Measurements from ENCODE around the gene ACAP3. TPM values are rescaled to one million over a fixed set of nuclear protein-coding genes. Genes with fewer than 3 reads are reported as not detected.
A peak's percentile ranks its signal among the peaks of the same experiment; 100 is the strongest.

ACAP3 gene
- total and polyA plus RNA-seq, 7 experiments from 2014 or later: 3.2 to 70.8 (median 55.1) TPM

DNA sequence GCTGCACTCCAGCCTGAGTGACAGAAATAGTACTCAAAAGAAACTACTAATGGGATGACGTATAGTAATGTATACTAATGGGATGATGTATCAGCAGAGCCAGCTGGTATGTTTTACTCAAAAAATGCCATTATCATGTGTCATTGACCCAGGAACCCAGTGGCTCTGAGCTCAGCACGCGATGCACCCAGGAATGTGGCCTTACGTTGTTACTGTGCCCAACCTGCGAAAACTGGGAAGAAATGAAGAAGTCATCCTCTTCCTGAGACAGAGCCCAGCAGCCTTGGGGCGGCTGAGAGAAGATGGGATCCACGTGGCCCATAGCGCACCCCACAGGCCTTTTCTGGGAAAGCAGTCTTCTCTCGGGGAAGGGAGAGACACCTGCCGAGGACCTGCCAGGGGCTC, 42.9 kb downstream of the ACAP3 start:
- DNase-seq (peak in 1 of 9 donors; percentile 18), ATAC-seq (peak; percentile 31)
- H3K27ac ChIP-seq (ENCODE audit: low read depth, low read length): no peak overlapping the region
- H3K36me3 ChIP-seq (ENCODE audit: control insufficient read depth in 2 of 3, insufficient read depth in 3 of 3, low read length in 3 of 3): peaks cover 0 to 67% (median 10%) of the 10 kb centered on the region in 3 experiments
- no peak overlapping the region for H3K4me3 ChIP-seq (ENCODE audit: low read length)
- H3K9me3 ChIP-seq (ENCODE audit: control insufficient read depth in 2 of 3, low read length in 3 of 3): no peaks in the 10 kb centered on the region
- H3K4me1 ChIP-seq (ENCODE audit: control insufficient read depth in 2 of 2, insufficient read depth in 2 of 2, low read length in 2 of 2): peaks cover 0 to 2% of the 10 kb centered on the region in 2 donors
- peak overlapping the region in 1 of 9 donors; percentile 46 for H3K27ac Mint-ChIP-seq
- POLR2A ChIA-PET: no interaction called here
- peaks cover 0 to 2% (median 0%) of the 10 kb centered on the region in 11 donors for H3K9me3 Mint-ChIP-seq
- CTCF ChIA-PET: no interaction called here
- intact Hi-C loops (cut with micrococcal nuclease): loop anchor here in 1 of 2 donors (2.0 kb wide), 1 partner anchor 142 kb away; no protein-coding TSS in a partner anchor
- peak overlapping the region in 1 of 10 donors; percentile 20 for H3K4me3 Mint-ChIP-seq
- H3K27me3 ChIP-seq (ENCODE audit: control insufficient read depth in 2 of 2, insufficient read depth in 2 of 2, low read length in 2 of 2): no peaks in the 10 kb centered on the region
- no peaks in the 10 kb centered on the region for H3K27me3 Mint-ChIP-seq
- H3K36me3 Mint-ChIP-seq: peaks cover 0 to 29% (median 5%) of the 10 kb centered on the region in 5 donors
- H3K4me1 Mint-ChIP-seq: peaks cover 10 to 33% (median 21%) of the 10 kb centered on the region in 7 donors

DNA sequence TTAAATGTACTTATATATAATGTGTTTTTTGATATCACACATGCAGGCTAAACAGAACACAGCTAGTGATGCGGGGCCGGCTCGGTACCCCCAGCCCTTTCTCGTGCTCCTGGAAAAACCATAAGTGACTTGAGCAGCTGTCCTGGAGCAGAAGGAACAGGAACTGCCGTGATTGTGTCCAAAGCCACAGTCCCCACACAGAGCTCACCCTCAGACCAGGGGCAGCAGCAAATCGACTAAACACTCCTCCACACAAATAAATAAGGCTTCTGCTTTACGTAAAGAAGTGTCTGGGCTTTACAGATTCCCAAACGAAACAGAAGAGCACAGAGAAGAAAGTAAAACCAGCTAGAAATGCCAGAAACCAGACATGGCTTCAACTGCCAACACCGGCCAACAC, 43.7 kb downstream of the ACAP3 start:
- no peaks in the 10 kb centered on the region for H3K4me1 ChIP-seq (ENCODE audit: control insufficient read depth in 2 of 2, insufficient read depth in 2 of 2, low read length in 2 of 2)
- no peaks in the 10 kb centered on the region for H3K27me3 ChIP-seq (ENCODE audit: control insufficient read depth in 2 of 2, insufficient read depth in 2 of 2, low read length in 2 of 2)
- H3K27me3 Mint-ChIP-seq: no peaks in the 10 kb centered on the region
- POLR2A ChIA-PET: no interaction called here
- H3K27ac Mint-ChIP-seq: peak overlapping the region in 1 of 9 donors; percentile 55
- DNase-seq: no peak
- ATAC-seq: no peak
- peaks cover 11 to 30% (median 20%) of the 10 kb centered on the region in 7 donors for H3K4me1 Mint-ChIP-seq
- H3K36me3 ChIP-seq (ENCODE audit: control insufficient read depth in 2 of 3, insufficient read depth in 3 of 3, low read length in 3 of 3): peaks cover 0 to 76% (median 10%) of the 10 kb centered on the region in 3 experiments
- H3K9me3 Mint-ChIP-seq: peaks cover 0 to 2% (median 0%) of the 10 kb centered on the region in 11 donors
- no peak overlapping the region for H3K4me3 ChIP-seq (ENCODE audit: low read length)
- H3K27ac ChIP-seq (ENCODE audit: low read depth, low read length): no peak overlapping the region
- H3K36me3 Mint-ChIP-seq: peaks cover 0 to 29% (median 5%) of the 10 kb centered on the region in 5 donors
- H3K4me3 Mint-ChIP-seq: no peak overlapping the region
- intact Hi-C loops (cut with micrococcal nuclease): loop anchor here in 1 of 2 donors (2.0 kb wide), 1 partner anchor 141 kb away; no protein-coding TSS in a partner anchor
- no peaks in the 10 kb centered on the region for H3K9me3 ChIP-seq (ENCODE audit: control insufficient read depth in 2 of 3, low read length in 3 of 3)
- CTCF ChIA-PET: no interaction called here

DNA sequence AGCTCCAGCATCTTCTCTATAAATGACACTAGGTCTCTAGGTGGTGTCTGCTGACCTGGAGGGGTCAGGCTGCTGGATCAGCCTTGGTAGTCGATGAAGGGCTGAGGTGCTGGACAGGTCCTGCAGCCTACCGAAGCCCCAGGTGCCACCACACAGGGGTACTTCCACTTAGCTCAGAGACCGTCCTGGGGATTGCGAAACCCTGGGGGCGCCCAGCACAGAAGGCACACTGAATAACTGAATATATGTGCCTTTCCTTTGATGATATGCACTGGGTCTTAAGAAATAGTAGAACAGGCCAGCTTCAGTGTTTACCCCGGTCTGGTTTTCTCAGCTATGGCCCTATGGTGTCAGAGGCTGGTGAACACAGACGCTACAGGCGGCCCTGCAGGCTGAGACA, 45.0 kb downstream of the ACAP3 start:
- no peaks in the 10 kb centered on the region for H3K4me1 ChIP-seq (ENCODE audit: control insufficient read depth in 2 of 2, insufficient read depth in 2 of 2, low read length in 2 of 2)
- H3K27ac ChIP-seq (ENCODE audit: low read depth, low read length): no peak overlapping the region
- H3K4me3 ChIP-seq (ENCODE audit: low read length): no peak overlapping the region
- Mint-ChIP-seq H3K36me3 (peaks cover 0 to 25% (median 5%) of the 10 kb centered on the region in 5 donors), H3K4me1 (peaks cover 12 to 26% (median 19%) of the 10 kb centered on the region in 7 donors), H3K9me3 (peaks cover 0 to 2% (median 0%) of the 10 kb centered on the region in 11 donors), H3K27ac (peak overlapping the region in 2 of 9 donors; percentile 22 to 55), H3K27me3 (no peaks in the 10 kb centered on the region), H3K4me3 (no peak overlapping the region)
- intact Hi-C loops (cut with micrococcal nuclease): no loop called here
- no peaks in the 10 kb centered on the region for H3K9me3 ChIP-seq (ENCODE audit: control insufficient read depth in 2 of 3, low read length in 3 of 3)
- H3K36me3 ChIP-seq (ENCODE audit: control insufficient read depth in 2 of 3, insufficient read depth in 3 of 3, low read length in 3 of 3): peaks cover 0 to 68% (median 10%) of the 10 kb centered on the region in 3 experiments
- ChIA-PET CTCF (interaction anchor here (2.1 kb wide), 1 partner anchor 141 kb away, joined by 6 read pairs; no protein-coding TSS in a partner anchor), POLR2A (no interaction called here)
- no peak for ATAC-seq
- no peak for DNase-seq
- no peaks in the 10 kb centered on the region for H3K27me3 ChIP-seq (ENCODE audit: control insufficient read depth in 2 of 2, insufficient read depth in 2 of 2, low read length in 2 of 2)

DNA sequence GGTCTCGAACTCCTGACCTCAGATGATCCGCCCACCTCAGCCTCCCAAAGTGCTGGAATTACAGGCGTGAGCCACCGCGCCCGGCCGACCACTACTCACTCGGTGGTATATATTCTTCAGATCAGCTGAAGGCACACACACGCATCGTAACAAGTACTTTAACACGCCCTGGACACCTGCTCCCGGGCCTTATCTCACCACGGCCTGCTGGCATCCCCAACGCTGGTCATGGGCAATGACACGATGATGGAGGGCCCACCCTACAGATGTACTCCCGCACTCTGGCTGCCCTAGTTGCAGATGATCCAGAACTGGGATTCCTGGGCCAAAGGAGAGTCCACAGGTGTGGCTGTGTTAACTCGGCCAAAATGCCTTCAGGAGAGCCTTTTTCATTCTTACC, 45.7 kb downstream of the ACAP3 start:
- no peak overlapping the region for H3K4me3 ChIP-seq (ENCODE audit: low read length)
- H3K36me3 Mint-ChIP-seq: peaks cover 0 to 25% (median 5%) of the 10 kb centered on the region in 5 donors
- ATAC-seq (no peak), DNase-seq (no peak)
- H3K4me1 Mint-ChIP-seq: peaks cover 15 to 23% (median 19%) of the 10 kb centered on the region in 7 donors
- intact Hi-C loops (cut with micrococcal nuclease): no loop called here
- peak overlapping the region in 1 of 10 donors; percentile 16 for H3K4me3 Mint-ChIP-seq
- peaks cover 0 to 2% (median 0%) of the 10 kb centered on the region in 11 donors for H3K9me3 Mint-ChIP-seq
- POLR2A ChIA-PET: no interaction called here
- H3K27ac Mint-ChIP-seq: peak overlapping the region in 1 of 9 donors; percentile 70
- peaks cover 0 to 62% (median 10%) of the 10 kb centered on the region in 3 experiments for H3K36me3 ChIP-seq (ENCODE audit: control insufficient read depth in 2 of 3, insufficient read depth in 3 of 3, low read length in 3 of 3)
- no peak overlapping the region for H3K27ac ChIP-seq (ENCODE audit: low read depth, low read length)
- H3K4me1 ChIP-seq (ENCODE audit: control insufficient read depth in 2 of 2, insufficient read depth in 2 of 2, low read length in 2 of 2): no peaks in the 10 kb centered on the region
- no peaks in the 10 kb centered on the region for H3K9me3 ChIP-seq (ENCODE audit: control insufficient read depth in 2 of 3, low read length in 3 of 3)
- CTCF ChIA-PET: interaction anchor here (1.3 to 2.1 kb wide), 2 partner anchors 12 to 140 kb away, joined by 3 to 6 read pairs; partner anchors contain the start of gene UBE2J2
- H3K27me3 Mint-ChIP-seq: no peaks in the 10 kb centered on the region
- no peaks in the 10 kb centered on the region for H3K27me3 ChIP-seq (ENCODE audit: control insufficient read depth in 2 of 2, insufficient read depth in 2 of 2, low read length in 2 of 2)

DNA sequence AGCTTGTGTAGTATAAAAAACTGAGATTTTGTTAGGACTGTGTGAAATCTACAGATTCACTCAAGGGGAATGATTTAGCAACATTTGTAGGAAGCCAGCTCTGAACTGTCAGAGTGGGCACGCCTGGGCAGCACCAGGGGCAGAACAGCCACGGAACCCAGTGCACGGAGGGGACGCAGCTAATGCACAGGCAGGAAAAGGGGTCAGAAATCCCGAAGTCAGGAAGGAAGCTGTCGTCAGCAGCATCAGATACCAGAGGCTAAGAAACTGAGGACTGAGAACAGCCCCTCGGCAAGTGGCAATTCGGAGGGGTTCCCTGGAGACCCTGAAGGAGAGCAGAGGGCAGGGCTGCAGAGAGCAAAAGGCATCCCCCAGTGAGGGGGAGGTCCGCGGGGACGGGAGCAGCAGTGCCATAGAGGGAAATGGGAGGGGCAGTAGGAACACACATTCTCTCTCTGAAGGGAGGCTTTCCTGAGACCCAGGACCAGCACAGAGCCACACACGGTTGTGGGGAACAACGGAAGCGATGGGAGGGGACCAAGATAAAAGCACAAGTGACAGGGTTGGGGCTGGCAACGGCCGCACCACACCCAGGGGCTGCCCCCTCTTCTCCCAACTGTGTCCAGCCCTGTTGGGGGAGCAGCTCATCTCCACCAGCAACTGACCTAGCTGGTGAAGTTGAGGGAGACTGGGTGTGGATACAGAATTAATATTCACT, 46.7 kb downstream of the ACAP3 start:
- Histone ChIP-seq H3K4me3 (ENCODE audit: low read length) (no peak overlapping the region), H3K27me3 (ENCODE audit: control insufficient read depth in 2 of 2, insufficient read depth in 2 of 2, low read length in 2 of 2) (no peaks in the 10 kb centered on the region), H3K36me3 (ENCODE audit: control insufficient read depth in 2 of 3, insufficient read depth in 3 of 3, low read length in 3 of 3) (peaks cover 0 to 67% (median 10%) of the 10 kb centered on the region in 3 experiments), H3K9me3 (ENCODE audit: control insufficient read depth in 2 of 3, low read length in 3 of 3) (no peaks in the 10 kb centered on the region), H3K4me1 (ENCODE audit: control insufficient read depth in 2 of 2, insufficient read depth in 2 of 2, low read length in 2 of 2) (no peaks in the 10 kb centered on the region), H3K27ac (ENCODE audit: low read depth, low read length) (peak overlapping the region; percentile 7)
- ChIA-PET POLR2A (interaction anchor here (0.9 kb wide), 1 partner anchor 11 kb away, joined by 3 read pairs; no protein-coding TSS in a partner anchor), CTCF (interaction anchor here (1.3 to 2.1 kb wide), 2 partner anchors 13 to 139 kb away, joined by 3 to 6 read pairs; partner anchors contain the start of gene UBE2J2)
- intact Hi-C loops (cut with micrococcal nuclease): no loop called here
- Mint-ChIP-seq H3K27me3 (no peaks in the 10 kb centered on the region), H3K9me3 (peaks cover 0 to 2% (median 0%) of the 10 kb centered on the region in 11 donors), H3K36me3 (peaks cover 0 to 28% (median 5%) of the 10 kb centered on the region in 5 donors), H3K27ac (peak overlapping the region in 8 of 9 donors; percentile 5 to 91 (median 64)), H3K4me1 (peaks cover 16 to 22% (median 18%) of the 10 kb centered on the region in 7 donors), H3K4me3 (peak overlapping the region in 9 of 10 donors; percentile 32 to 84 (median 58))
- ATAC-seq (peak; percentile 50), DNase-seq (no peak)

DNA sequence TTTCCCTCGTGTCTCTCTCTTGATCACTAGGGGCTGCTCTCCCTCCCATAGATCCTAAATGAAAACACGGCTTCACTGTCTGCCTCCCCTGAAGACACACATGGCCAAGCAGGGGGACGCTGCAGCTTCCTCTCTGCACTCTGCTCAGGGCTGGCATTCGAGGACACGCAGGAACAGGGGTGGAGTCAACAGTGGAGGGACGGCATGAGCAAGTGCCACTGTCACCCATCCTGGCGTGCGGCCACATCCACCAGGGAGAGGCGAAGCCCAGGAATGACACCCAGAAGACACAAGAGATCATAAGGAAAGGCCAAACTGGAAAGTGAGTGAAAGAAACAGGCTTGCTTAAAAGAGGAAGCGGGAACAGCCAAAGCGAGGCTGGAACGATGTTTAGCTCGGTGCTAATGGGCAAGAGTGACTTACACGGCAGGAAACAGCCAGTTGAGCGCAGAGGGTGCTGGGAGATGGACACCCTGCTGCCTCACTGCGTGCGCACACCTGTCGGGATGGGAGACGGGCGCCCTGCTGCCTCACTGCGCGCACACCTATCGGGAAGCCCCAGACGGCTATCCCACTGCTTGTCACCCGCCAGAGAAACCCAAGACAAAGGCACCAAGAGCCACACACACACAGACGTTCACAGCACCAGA, 47.7 kb downstream of the ACAP3 start:
- H3K9me3 Mint-ChIP-seq: no peaks in the 10 kb centered on the region
- H3K27ac Mint-ChIP-seq: peak overlapping the region in 7 of 9 donors; percentile 14 to 91 (median 47)
- intact Hi-C loops (cut with micrococcal nuclease): no loop called here
- Histone ChIP-seq H3K9me3 (ENCODE audit: control insufficient read depth in 2 of 3, low read length in 3 of 3) (no peaks in the 10 kb centered on the region), H3K27ac (ENCODE audit: low read depth, low read length) (peak overlapping the region; percentile 7), H3K27me3 (ENCODE audit: control insufficient read depth in 2 of 2, insufficient read depth in 2 of 2, low read length in 2 of 2) (no peaks in the 10 kb centered on the region), H3K36me3 (ENCODE audit: control insufficient read depth in 2 of 3, insufficient read depth in 3 of 3, low read length in 3 of 3) (peaks cover 0 to 67% (median 10%) of the 10 kb centered on the region in 3 experiments), H3K4me1 (ENCODE audit: control insufficient read depth in 2 of 2, insufficient read depth in 2 of 2, low read length in 2 of 2) (no peaks in the 10 kb centered on the region), H3K4me3 (ENCODE audit: low read length) (no peak overlapping the region)
- DNase-seq (no peak), ATAC-seq (peak; percentile 48)
- peaks cover 15 to 22% (median 18%) of the 10 kb centered on the region in 7 donors for H3K4me1 Mint-ChIP-seq
- ChIA-PET POLR2A (interaction anchor here (0.9 kb wide), 1 partner anchor 10 kb away, joined by 3 read pairs; no protein-coding TSS in a partner anchor), CTCF (no interaction called here)
- H3K4me3 Mint-ChIP-seq: peak overlapping the region in 2 of 10 donors; percentile 69 to 84
- peaks cover 0 to 28% (median 5%) of the 10 kb centered on the region in 5 donors for H3K36me3 Mint-ChIP-seq
- H3K27me3 Mint-ChIP-seq: no peaks in the 10 kb centered on the region
